ENCODE data around the gene ERG. TPM values are rescaled to one million over a fixed set of nuclear protein-coding genes. Genes with fewer than 3 reads are reported as not detected.

Gene ERG
- total RNA-seq, 6 experiments from 2014 or later = 3.1 to 6.4 (median 5.2) TPM

- no peak for ATAC-seq
- TF ChIP-seq CTCF (IDR thresholded peaks at IDR 0.05) (no peak), POLR2A (IDR thresholded peaks at IDR 0.05) (no peak)
- Histone ChIP-seq H3K4me1 (no peaks in the 10 kb centered on the region), H3K4me3 (no peak overlapping the region), H3K36me3 (no peaks in the 10 kb centered on the region), H3K27me3 (no peaks in the 10 kb centered on the region), H3K9me3 (no peaks in the 10 kb centered on the region), H3K27ac (no peak overlapping the region)
- WGBS (ENCODE audit: insufficient coverage, low coverage, low lambda C conversion rate, missing lambda C conversion rate) = 37% methylated on average over 3 of the region's 3 CpGs
- DNase-seq = no peak
- intact Hi-C loops (cut with DNase I) = no loop called here
Observed at GRCh38 chr21:38447611-38448010, 50.7 kb downstream of the ERG start.

GRCh38 chr21:38444691-38445090 lies 53.6 kb downstream of the ERG start:
- Histone ChIP-seq H3K4me1 (no peaks in the 10 kb centered on the region), H3K27ac (no peak overlapping the region), H3K9me3 (no peaks in the 10 kb centered on the region), H3K36me3 (no peaks in the 10 kb centered on the region), H3K27me3 (no peaks in the 10 kb centered on the region), H3K4me3 (no peak overlapping the region)
- ATAC-seq (no peak), DNase-seq (no peak)
- 71% methylated on average over 5 of the region's 6 CpGs for WGBS (ENCODE audit: insufficient coverage, low coverage, low lambda C conversion rate, missing lambda C conversion rate)
- intact Hi-C loops (cut with DNase I) = no loop called here
- TF ChIP-seq CTCF (IDR thresholded peaks at IDR 0.05) = no peak
- TF ChIP-seq POLR2A (IDR thresholded peaks at IDR 0.05) = no peak

- Histone ChIP-seq H3K9me3 (no peaks in the 10 kb centered on the region), H3K36me3 (no peaks in the 10 kb centered on the region), H3K27me3 (no peaks in the 10 kb centered on the region), H3K27ac (no peak overlapping the region), H3K4me1 (no peaks in the 10 kb centered on the region), H3K4me3 (no peak overlapping the region)
- intact Hi-C loops (cut with DNase I) = no loop called here
- TF ChIP-seq CTCF (IDR thresholded peaks at IDR 0.05) = no peak
- TF ChIP-seq POLR2A (IDR thresholded peaks at IDR 0.05) = no peak
- WGBS (ENCODE audit: insufficient coverage, low coverage, low lambda C conversion rate, missing lambda C conversion rate) = 69% methylated on average over 7 of the region's 8 CpGs
- DNase-seq (no peak), ATAC-seq (peak in 3 of 4 donors; percentile 34 to 51 (median 37))
Observed at GRCh38 chr21:38443110-38443509, 55.2 kb downstream of the ERG start.

GRCh38 chr21:38441153-38441552 lies 57.1 kb downstream of the ERG start:
- intact Hi-C loops (cut with DNase I) = no loop called here

More at GRCh38 chr21:38441153-38441552, 57.1 kb downstream of the ERG start:
- Histone ChIP-seq H3K4me3 (no peak overlapping the region), H3K27me3 (no peaks in the 10 kb centered on the region), H3K4me1 (no peaks in the 10 kb centered on the region), H3K27ac (no peak overlapping the region), H3K9me3 (no peaks in the 10 kb centered on the region), H3K36me3 (no peaks in the 10 kb centered on the region)
- TF ChIP-seq CTCF (IDR thresholded peaks at IDR 0.05) = no peak
- TF ChIP-seq POLR2A (IDR thresholded peaks at IDR 0.05) = no peak
- DNase-seq (no peak), ATAC-seq (no peak)
- WGBS (ENCODE audit: insufficient coverage, low coverage, low lambda C conversion rate, missing lambda C conversion rate) = 42% methylated on average over 2 of the region's 2 CpGs
